IgD-negative memory B cell (primary cell): ENCODE results near the gene ENDOV. TPM values are rescaled to one million over a fixed set of nuclear protein-coding genes. Genes with fewer than 3 reads are reported as not detected.

Experiments
- H3K27ac Mint-ChIP-seq, 3 donors: one replicate each; pipeline ENCODE4 v1.8.0; 2020 to 2022; ENCODE audit warnings: mild to moderate bottlenecking in 3 of 3, mixed read lengths in 3 of 3, moderate library complexity in 1 of 3
- H3K27me3 Mint-ChIP-seq: one replicate; pipeline ENCODE4 v1.8.0; 2021; ENCODE audit warnings: mixed read lengths
- H3K36me3 Mint-ChIP-seq: one replicate; pipeline ENCODE4 v1.8.0; 2020; ENCODE audit warnings: mild to moderate bottlenecking, mixed read lengths
- H3K4me1 Mint-ChIP-seq, 3 donors: one replicate each; pipeline ENCODE4 v1.8.0; 2020 to 2022; ENCODE audit warnings: mixed read lengths in 3 of 3, mild to moderate bottlenecking in 1 of 3
- H3K4me3 Mint-ChIP-seq, 4 donors: one replicate each; pipeline ENCODE4 v1.8.0; 2020 to 2022; ENCODE audit warnings: mild to moderate bottlenecking in 4 of 4, mixed read lengths in 4 of 4, moderate library complexity in 3 of 4
- H3K9me3 Mint-ChIP-seq, 3 donors: one replicate each; pipeline ENCODE4 v1.8.0; 2020 to 2021; ENCODE audit warnings: mixed read lengths in 3 of 3, mild to moderate bottlenecking in 1 of 3
- polyA plus RNA-seq: library from polyadenylated mRNA; unstranded; fragments of 300-500 nt; fragmentation: Illumina TruSeq; gene quantifications from one replicate; pipeline ENCODE4 v1.2.3, GENCODE V29; 2021

Gene ENDOV
- polyA plus RNA-seq, 1 donor from 2014 or later = 11.6 TPM

DNA sequence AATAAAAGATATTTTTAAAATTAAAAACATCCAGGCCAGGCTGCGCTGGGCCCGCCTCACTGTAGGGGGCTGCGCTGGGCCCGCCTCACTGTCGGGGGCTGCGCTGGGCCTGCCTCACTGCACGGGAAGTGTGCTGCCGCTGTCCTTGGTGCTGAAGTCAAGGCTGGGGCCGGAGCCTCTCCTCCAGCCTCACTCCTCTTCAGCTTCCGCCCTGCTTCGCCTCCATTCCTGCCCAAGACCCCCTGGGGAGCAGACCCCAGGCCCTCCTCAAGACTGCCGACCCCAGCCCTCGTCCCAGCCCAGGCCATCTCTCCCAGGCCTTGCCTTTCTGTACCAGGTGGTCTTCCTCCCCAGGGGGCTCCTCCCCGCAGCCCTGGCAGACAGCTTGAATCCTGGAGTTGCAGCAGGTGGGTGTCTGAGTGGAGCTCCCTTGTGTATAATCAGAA lies 26.2 kb downstream of the ENDOV start:
- Mint-ChIP-seq H3K27me3 (peaks cover 7% of the 10 kb centered on the region), H3K27ac (no peak overlapping the region), H3K4me3 (no peak overlapping the region), H3K36me3 (peaks cover 2% of the 10 kb centered on the region), H3K4me1 (no peaks in the 10 kb centered on the region), H3K9me3 (peaks cover 0 to 2% (median 0%) of the 10 kb centered on the region in 3 donors)

DNA sequence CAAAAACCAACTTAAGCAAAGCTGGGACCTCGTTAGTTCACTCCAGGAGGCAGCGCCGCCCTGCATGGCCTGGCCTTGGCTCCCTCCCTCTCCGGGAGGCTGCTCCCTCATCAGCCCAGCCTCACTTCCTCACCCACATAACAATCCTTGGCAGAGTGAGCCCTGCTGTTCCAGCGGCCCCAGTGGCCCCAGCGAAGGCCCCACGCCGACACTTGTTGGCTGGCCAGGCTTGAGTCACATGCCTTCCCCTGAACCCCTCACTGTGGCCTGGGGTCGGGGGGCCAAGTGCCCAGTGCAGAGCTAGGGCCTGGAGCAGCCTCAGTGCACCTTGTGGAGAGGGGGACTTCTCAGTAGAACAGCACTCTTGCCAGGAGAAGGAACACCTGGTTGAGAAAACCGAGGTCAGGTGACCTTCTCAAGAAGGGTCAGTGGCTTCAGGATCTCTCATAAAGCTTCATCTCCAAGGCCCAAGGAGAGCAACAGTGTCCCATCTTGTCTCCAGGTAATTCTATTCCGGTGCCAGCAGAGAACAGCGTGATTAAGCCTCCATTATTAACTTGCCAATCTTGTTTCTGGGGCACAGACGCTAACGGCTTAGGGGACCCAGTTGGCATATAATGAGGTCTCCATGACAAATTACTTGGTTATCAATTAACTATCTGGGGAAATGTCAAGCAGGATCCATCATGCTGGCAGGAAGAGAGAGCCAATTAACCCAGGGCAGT lies 26.8 kb downstream of the ENDOV start:
- H3K36me3 Mint-ChIP-seq = peaks cover 2% of the 10 kb centered on the region
- H3K4me1 Mint-ChIP-seq = no peaks in the 10 kb centered on the region
- no peak overlapping the region for H3K4me3 Mint-ChIP-seq
- H3K27ac Mint-ChIP-seq = no peak overlapping the region
- peaks cover 7% of the 10 kb centered on the region for H3K27me3 Mint-ChIP-seq
- no peaks in the 10 kb centered on the region for H3K9me3 Mint-ChIP-seq

DNA sequence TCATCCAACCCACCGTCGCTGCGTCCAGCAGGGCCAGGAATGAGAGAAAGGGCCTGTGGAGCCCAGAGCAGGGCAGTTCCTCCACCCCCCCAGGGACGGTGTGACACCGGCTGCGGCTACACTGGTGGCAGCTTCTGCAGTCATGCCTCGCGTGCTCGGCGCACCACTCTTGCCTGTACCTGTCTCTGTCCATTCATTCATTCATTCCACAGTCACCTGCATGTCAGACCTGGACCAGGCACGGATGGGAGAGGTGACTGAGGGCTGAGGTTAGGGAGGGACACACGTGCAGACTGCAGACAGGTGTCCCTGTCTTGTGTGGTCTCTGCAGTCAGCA lies 27.3 kb downstream of the ENDOV start:
- Mint-ChIP-seq H3K27me3 (peaks cover 7% of the 10 kb centered on the region), H3K4me3 (no peak overlapping the region), H3K4me1 (no peaks in the 10 kb centered on the region), H3K9me3 (no peaks in the 10 kb centered on the region), H3K36me3 (peaks cover 2% of the 10 kb centered on the region), H3K27ac (no peak overlapping the region)

DNA sequence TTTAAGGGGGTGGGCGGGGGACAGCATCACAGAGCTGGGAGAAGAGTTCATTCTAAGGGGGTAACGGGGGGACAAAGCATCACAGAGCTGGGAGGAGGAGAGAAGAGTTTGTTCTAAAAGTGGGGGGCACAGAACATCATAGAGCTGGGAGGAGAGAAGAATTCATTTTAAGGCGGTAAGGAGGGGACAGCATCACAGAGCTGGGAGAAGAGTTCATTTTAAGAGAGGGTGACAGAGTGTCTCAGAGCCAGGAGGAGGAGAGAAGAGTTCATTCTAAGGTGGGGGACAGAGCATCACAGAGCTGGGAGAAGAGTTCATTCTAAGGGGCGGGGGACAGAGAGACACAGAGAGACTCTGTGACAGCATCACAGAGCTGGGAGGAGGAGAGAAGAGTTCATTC lies 27.8 kb downstream of the ENDOV start:
- no peak overlapping the region for H3K4me3 Mint-ChIP-seq
- no peaks in the 10 kb centered on the region for H3K9me3 Mint-ChIP-seq
- peaks cover 2% of the 10 kb centered on the region for H3K36me3 Mint-ChIP-seq
- H3K27me3 Mint-ChIP-seq = peaks cover 7% of the 10 kb centered on the region
- no peaks in the 10 kb centered on the region for H3K4me1 Mint-ChIP-seq
- H3K27ac Mint-ChIP-seq = no peak overlapping the region

DNA sequence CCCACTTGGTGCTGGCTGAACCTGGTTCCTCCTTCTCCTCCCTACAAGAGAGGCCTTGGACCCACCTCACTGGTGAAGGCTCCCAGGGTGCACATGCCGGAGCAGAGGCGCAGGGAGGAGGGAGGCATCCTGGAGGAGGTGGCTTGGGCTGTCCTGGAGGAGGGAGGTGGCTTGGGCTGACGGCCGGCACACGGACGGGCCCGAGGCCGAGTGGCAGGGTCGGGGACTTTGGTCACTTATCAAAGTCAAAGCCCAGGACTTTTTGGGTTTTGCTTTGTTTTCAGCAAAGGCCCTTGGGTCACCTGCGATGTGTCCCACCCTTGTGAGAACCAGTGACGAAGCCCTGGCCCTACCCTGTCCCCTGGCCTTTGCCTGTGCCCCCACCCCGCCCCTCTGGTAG lies 28.5 kb downstream of the ENDOV start:
- Mint-ChIP-seq H3K27me3 (peaks cover 7% of the 10 kb centered on the region), H3K4me3 (no peak overlapping the region), H3K4me1 (no peaks in the 10 kb centered on the region), H3K9me3 (no peaks in the 10 kb centered on the region), H3K27ac (no peak overlapping the region), H3K36me3 (peaks cover 2% of the 10 kb centered on the region)

DNA sequence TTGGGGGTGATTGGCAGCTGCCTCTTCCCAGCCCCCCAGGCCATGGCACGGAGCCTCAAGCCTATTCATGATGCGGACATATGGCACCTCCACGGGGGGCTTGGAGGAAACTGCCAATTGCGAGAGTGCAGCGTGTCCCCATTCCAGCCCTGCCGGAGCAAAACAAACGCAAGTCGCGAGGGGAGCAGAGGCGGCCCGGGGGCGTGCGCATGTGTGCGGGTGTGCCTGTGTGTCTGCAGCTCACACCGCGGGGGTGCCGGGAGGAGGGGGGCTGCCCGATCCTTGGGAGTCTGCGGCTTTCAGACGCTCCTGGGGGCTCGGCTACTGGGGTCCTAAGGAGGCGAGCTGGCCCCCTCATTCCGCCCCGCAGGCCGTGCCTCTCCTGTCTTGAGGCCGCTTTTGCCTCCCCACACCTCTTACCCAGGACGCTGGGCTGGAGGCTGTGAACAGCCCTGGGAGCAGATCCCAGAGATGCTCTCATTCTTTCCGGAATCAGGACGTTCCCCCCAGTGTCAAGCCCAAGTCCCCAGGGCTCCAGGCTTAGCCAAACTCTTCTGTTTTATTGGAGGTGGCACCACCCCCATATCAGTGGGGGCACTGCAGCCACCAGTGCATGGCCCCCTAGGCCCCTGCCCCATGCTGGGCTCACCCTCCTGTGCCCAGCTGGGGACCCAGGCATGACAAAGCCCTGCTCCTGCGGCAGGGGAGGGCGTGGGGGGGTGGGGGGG lies 29.1 kb downstream of the ENDOV start:
- no peak overlapping the region for H3K27ac Mint-ChIP-seq
- no peak overlapping the region for H3K4me3 Mint-ChIP-seq
- H3K4me1 Mint-ChIP-seq = no peaks in the 10 kb centered on the region
- peaks cover 7% of the 10 kb centered on the region for H3K27me3 Mint-ChIP-seq
- no peaks in the 10 kb centered on the region for H3K9me3 Mint-ChIP-seq
- peaks cover 2% of the 10 kb centered on the region for H3K36me3 Mint-ChIP-seq

DNA sequence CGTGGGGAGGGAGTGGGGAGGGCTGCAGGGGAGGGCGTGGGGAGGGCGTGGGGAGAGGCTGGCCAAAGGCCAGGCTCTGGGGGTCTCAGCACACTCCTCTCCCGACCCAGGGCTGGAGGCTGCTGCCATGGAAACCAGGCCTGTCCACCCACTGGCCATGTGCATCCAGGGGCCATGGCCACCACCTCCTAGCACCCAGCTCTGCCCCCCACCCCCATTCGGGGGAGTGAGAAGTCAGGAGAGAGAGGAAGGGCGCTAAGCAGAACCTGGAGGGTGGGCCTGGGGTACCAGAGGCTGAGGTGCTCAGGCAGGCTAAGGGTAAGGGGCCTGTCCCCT lies 29.6 kb downstream of the ENDOV start:
- Mint-ChIP-seq H3K36me3 (peaks cover 2% of the 10 kb centered on the region), H3K27ac (no peak overlapping the region), H3K4me1 (no peaks in the 10 kb centered on the region), H3K27me3 (peaks cover 7% of the 10 kb centered on the region), H3K9me3 (no peaks in the 10 kb centered on the region), H3K4me3 (no peak overlapping the region)

DNA sequence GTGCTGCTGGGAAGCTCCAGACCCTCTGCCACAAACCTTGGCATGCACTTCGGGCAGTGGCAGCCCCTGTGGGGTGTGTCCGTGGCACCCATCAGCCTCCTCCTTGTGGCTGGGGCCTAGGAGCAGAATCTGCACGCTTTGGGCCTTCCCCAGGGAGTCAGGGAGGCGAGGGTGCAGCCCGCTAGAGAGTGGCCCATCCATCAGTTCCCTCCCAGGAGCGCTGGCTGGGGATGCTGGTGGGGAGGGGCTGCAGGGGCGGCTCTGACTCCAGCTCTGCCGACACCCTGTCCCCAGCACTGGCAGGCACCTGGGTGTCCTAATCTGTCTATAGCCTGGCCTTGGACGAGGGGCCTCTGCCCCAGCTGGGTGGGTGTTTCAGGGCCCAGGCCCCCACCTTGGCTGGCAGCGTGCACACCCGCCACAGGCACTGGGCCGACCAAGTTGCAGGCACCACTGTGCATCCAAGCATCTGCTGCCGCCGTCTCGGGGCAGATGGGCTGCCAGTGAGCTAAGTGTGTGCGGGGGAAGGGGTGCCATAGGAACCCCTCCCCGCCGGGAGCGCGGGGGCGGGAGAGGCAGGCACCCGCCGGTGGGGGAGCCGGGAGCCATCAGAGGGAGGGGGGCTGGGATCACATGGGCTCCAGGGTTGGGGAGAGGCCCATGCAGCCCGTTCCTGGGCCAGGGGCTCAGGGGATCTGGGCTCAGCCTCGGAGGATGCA lies 30.2 kb downstream of the ENDOV start:
- Mint-ChIP-seq H3K9me3 (no peaks in the 10 kb centered on the region), H3K27me3 (peaks cover 7% of the 10 kb centered on the region), H3K36me3 (peaks cover 2% of the 10 kb centered on the region)

DNA sequence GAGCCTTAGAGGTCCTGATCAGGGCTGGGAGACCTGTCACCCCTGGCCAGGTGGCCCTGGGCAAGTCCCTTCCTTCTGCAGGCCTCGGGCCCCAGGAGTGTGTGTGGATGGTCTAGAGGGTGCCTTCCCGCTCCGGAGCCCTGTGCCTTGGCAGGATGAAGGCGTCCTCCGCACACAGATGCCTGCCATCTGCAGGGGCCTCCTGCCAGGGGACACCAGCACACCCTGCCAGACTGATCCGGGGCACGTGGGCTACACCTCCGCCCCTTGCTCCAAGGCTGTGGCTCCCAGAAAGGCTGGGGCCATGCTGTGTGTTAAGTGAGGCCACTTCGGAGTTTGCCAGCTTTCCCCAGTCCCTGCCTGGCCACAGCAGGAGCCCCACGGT lies 30.8 kb downstream of the ENDOV start:
- Mint-ChIP-seq H3K4me3 (no peak overlapping the region), H3K27ac (no peak overlapping the region), H3K36me3 (peaks cover 3% of the 10 kb centered on the region), H3K27me3 (peaks cover 9% of the 10 kb centered on the region), H3K9me3 (no peaks in the 10 kb centered on the region), H3K4me1 (no peaks in the 10 kb centered on the region)

More for the DNA sequence above, 30.2 kb downstream of the ENDOV start:
- no peaks in the 10 kb centered on the region for H3K4me1 Mint-ChIP-seq
- H3K27ac Mint-ChIP-seq = no peak overlapping the region
- H3K4me3 Mint-ChIP-seq = no peak overlapping the region

DNA sequence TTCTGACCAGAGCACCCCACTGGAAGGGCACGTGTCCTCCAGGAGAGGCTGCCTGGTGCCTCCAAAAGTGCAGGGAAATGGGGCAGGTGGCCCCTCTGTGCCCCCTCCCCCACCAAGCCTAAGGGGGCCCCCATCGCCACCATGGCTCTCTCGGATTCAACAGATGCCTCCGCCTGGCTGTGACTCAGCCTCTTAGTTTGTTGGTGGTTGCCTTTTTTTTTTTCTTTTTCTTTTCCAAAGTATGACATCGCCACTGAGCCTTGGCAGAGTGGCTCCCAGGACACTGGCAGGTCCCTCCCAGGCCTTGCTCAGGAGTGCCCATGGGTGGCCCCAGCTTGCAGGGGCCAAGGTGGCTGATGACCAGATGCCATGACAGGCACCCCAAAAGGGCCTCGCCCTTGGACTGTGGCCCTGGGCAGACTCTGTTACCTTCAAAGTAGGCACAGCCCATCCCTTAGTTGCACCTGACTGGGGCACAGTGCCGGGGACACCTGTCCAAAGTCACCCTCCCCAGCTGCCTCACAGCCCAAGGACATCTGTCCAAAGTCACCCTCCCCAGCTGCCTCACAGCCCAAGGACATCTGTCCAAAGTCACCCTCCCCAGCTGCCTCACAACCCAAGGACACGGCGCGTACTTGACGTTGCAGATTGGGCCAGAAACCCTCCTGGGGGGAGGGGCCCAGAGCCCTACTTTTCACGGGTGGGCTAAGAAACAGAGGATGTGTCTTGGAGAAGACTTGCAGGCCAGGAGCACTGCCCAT lies 31.9 kb downstream of the ENDOV start:
- Mint-ChIP-seq H3K36me3 (peaks cover 3% of the 10 kb centered on the region), H3K4me1 (no peaks in the 10 kb centered on the region), H3K4me3 (no peak overlapping the region), H3K27me3 (peaks cover 9% of the 10 kb centered on the region), H3K9me3 (no peaks in the 10 kb centered on the region), H3K27ac (no peak overlapping the region)

DNA sequence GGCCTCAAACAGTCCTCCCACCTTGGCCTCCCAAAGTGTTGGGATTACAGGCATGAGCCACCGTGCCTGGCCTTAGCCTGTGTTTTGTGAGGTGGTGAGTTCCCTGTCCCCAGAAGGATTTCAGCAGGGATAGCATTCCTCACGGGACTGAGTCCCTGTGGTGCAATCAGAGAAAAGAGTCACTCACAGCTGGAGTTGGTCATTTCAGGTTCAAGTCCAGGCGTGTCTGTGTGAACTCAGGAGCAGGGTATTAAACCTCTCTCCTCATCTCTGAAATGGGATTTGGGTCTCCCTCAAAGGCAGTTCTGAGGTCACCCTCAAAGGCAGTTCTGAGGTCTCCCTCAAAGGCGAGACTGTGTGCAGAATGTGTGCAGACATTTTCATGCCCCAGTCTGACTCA lies 32.8 kb downstream of the ENDOV start:
- Mint-ChIP-seq H3K27ac (no peak overlapping the region), H3K4me1 (no peaks in the 10 kb centered on the region)

DNA sequence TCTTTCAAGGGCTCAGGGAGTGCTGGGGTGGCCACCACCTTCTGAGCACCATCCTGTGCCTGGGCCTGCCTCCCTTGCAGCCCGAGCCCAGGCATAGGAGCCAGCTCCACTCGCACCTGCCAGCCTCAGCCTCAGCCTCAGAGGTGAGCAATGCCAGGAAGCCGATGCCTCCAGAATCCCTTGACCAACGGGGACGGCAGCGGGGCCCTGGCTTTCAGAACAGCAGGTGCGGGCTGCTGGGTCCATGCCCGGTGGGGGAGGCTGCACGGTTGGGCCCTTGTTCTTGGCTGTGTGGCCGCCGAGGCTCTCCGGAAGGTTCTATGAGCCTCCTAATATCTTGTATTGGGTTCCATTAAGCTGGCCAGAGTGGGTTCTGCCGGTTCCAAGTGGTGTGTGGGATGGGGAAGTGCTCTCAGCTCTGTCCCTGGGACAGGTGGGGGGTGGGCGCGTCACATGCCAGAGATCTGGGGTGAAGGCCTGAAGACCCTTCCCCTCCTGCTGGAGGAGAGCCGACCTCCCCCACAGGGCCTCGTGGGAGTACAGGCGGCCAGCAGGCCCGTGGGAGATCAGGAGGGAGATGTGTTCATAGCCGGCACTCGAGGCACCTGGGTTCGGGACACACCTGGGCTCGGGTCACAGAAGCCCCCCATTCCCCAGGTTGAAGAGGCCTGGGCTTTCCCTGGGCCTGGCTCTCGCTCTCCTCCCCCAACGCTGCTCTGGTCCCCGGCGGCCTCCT lies 34.4 kb downstream of the ENDOV start:
- H3K27ac Mint-ChIP-seq = no peak overlapping the region
- no peaks in the 10 kb centered on the region for H3K9me3 Mint-ChIP-seq
- peaks cover 2% of the 10 kb centered on the region for H3K27me3 Mint-ChIP-seq
- peaks cover 0 to 1% (median 1%) of the 10 kb centered on the region in 3 donors for H3K4me1 Mint-ChIP-seq
- H3K4me3 Mint-ChIP-seq = no peak overlapping the region
- peaks cover 2% of the 10 kb centered on the region for H3K36me3 Mint-ChIP-seq

More for the DNA sequence above, 32.8 kb downstream of the ENDOV start:
- Mint-ChIP-seq H3K4me3 (no peak overlapping the region), H3K27me3 (peaks cover 8% of the 10 kb centered on the region), H3K9me3 (no peaks in the 10 kb centered on the region), H3K36me3 (peaks cover 2% of the 10 kb centered on the region)

DNA sequence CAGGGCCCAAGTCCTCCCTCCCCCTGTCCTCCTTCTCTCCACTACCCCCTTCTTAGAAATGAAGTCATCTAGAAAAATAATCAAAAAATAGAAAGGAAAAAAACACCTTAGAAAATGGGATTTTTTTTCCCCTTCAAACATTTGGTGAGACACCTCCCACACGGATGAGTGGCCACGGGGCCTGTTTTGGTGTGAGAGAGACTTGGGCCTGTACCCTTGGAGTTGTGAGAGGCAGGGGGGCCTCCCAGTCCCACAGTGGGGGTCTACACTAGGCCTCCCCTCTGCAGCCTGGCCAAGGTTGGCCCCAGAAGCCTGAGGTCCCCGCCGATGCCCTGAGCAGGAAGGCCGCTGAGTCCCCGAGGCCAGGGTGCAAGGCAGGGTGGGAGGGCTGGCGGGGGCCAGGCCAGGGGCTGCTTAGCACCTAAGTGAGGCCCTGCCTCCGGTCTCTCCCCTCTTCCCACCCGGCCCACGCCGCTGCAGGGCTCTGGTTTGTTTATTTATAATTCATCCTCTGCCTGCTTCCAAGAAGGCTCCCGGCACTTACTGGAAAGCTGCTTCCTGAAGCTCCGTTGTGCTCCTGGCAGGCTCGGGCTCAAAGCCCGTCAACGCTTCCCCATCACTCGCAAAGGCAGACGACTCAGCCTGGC lies 35.1 kb downstream of the ENDOV start:
- Mint-ChIP-seq H3K4me3 (peak overlapping the region in 1 of 4 donors; percentile 12), H3K36me3 (peaks cover 2% of the 10 kb centered on the region), H3K27me3 (peaks cover 2% of the 10 kb centered on the region), H3K4me1 (peaks cover under 1 to 1% (median 1%) of the 10 kb centered on the region in 3 donors), H3K9me3 (no peaks in the 10 kb centered on the region), H3K27ac (no peak overlapping the region)
